HEK293 (cell line): ENCODE data around the gene RPUSD1.

Experiments
- RBAK ChIP-seq: fragments of 450-650 bp; formaldehyde crosslinking; IDR thresholded peaks from 2 replicates; pipeline ENCODE4 v1.5.1; 2016; ENCODE audit warnings: missing biosample characterization, missing genetic modification characterization
- ZNF121 ChIP-seq: fragments of 450-650 bp; formaldehyde crosslinking; IDR thresholded peaks from 2 replicates; pipeline ENCODE4 v1.5.1; 2016; ENCODE audit warnings: missing biosample characterization, missing genetic modification characterization
- ZNF350 ChIP-seq: fragments of 450-650 bp; formaldehyde crosslinking; IDR thresholded peaks from 2 replicates; pipeline ENCODE4 v1.5.0; 2017; ENCODE audit warnings: missing biosample characterization, mild to moderate bottlenecking, missing genetic modification characterization
- ZNF501 ChIP-seq: fragments of 450-650 bp; formaldehyde crosslinking; IDR thresholded peaks from 2 replicates; pipeline ENCODE4 v1.5.1; 2016; ENCODE audit warnings: missing biosample characterization, missing genetic modification characterization
- ZNF558 ChIP-seq: fragments of 450-650 bp; formaldehyde crosslinking; IDR thresholded peaks from 2 replicates; pipeline ENCODE4 v1.5.1; 2016; ENCODE audit warnings: missing biosample characterization, missing genetic modification characterization
- ZNF585B ChIP-seq: fragments of 450-650 bp; formaldehyde crosslinking; IDR thresholded peaks from 2 replicates; pipeline ENCODE4 v1.5.1; 2016; ENCODE audit warnings: missing biosample characterization, missing genetic modification characterization
- TF ChIP-seq, protein P1 (sequence below): fragments of 450-650 bp; formaldehyde crosslinking; IDR thresholded peaks from 2 replicates; pipeline ENCODE4 v1.5.1; 2016; ENCODE audit warnings: missing biosample characterization, missing genetic modification characterization
- TF ChIP-seq, protein P2 (sequence below): fragments of 450-650 bp; formaldehyde crosslinking; IDR thresholded peaks from 2 replicates; pipeline ENCODE4 v1.5.1; 2016; ENCODE audit warnings: missing biosample characterization, missing genetic modification characterization, low read depth
- TF ChIP-seq, protein P3 (sequence below): fragments of 450-650 bp; formaldehyde crosslinking; IDR thresholded peaks from 2 replicates; pipeline ENCODE4 v1.5.1; 2016; ENCODE audit warnings: missing biosample characterization, missing genetic modification characterization
- TF ChIP-seq, protein P4 (sequence below): fragments of 450-650 bp; formaldehyde crosslinking; IDR thresholded peaks from 2 replicates; pipeline ENCODE4 v1.5.1; 2017; ENCODE audit warnings: missing biosample characterization, missing genetic modification characterization

DNA sequence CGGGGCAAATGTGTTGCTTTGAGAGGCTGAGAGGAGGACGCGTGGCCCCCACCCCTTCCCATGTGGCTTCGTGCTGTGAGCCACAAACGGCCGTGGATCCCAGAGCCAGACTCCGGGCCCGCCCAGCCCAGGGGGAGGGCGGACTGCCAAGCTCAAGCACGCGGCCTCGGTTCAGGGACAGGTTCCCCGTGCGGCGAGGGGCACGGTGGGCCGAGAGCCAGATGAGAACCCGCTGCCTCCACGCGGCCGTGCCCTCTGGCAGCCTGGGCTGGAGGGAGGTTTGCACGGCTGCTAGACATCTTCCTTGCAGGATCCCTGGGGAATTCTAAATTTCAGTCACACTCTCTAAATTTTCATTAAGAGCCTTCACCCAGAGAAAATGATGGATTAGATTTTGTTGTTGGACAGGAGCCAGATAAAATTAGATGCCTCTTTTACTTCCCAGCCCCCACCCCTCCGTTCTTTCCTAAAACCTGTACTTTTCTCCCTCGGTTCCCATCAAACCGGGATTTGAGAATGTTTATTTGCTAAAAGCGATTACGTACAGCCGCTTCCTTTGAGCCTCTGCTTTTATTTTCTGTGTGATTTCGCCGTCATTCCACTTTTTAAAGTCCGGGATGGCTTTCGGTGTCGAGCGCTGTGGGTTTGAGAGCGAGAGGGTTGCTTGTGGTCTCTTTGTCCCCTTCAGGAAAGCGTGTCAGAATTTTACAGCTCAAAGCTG is 37.3 kb upstream of the RPUSD1 start:
- TF ChIP-seq, protein P1, sequence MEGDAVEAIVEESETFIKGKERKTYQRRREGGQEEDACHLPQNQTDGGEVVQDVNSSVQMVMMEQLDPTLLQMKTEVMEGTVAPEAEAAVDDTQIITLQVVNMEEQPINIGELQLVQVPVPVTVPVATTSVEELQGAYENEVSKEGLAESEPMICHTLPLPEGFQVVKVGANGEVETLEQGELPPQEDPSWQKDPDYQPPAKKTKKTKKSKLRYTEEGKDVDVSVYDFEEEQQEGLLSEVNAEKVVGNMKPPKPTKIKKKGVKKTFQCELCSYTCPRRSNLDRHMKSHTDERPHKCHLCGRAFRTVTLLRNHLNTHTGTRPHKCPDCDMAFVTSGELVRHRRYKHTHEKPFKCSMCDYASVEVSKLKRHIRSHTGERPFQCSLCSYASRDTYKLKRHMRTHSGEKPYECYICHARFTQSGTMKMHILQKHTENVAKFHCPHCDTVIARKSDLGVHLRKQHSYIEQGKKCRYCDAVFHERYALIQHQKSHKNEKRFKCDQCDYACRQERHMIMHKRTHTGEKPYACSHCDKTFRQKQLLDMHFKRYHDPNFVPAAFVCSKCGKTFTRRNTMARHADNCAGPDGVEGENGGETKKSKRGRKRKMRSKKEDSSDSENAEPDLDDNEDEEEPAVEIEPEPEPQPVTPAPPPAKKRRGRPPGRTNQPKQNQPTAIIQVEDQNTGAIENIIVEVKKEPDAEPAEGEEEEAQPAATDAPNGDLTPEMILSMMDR (tag by site-specific recombination) = no peak
- no peak for TF ChIP-seq ZNF350 (tag by site-specific recombination)
- no peak for TF ChIP-seq ZNF501 (tag by site-specific recombination)
- TF ChIP-seq, protein P2, sequence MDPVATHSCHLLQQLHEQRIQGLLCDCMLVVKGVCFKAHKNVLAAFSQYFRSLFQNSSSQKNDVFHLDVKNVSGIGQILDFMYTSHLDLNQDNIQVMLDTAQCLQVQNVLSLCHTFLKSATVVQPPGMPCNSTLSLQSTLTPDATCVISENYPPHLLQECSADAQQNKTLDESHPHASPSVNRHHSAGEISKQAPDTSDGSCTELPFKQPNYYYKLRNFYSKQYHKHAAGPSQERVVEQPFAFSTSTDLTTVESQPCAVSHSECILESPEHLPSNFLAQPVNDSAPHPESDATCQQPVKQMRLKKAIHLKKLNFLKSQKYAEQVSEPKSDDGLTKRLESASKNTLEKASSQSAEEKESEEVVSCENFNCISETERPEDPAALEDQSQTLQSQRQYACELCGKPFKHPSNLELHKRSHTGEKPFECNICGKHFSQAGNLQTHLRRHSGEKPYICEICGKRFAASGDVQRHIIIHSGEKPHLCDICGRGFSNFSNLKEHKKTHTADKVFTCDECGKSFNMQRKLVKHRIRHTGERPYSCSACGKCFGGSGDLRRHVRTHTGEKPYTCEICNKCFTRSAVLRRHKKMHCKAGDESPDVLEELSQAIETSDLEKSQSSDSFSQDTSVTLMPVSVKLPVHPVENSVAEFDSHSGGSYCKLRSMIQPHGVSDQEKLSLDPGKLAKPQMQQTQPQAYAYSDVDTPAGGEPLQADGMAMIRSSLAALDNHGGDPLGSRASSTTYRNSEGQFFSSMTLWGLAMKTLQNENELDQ (tag by site-specific recombination) = no peak
- no peak for TF ChIP-seq RBAK (tag by site-specific recombination)
- TF ChIP-seq ZNF121 = no peak
- TF ChIP-seq, protein P3, sequence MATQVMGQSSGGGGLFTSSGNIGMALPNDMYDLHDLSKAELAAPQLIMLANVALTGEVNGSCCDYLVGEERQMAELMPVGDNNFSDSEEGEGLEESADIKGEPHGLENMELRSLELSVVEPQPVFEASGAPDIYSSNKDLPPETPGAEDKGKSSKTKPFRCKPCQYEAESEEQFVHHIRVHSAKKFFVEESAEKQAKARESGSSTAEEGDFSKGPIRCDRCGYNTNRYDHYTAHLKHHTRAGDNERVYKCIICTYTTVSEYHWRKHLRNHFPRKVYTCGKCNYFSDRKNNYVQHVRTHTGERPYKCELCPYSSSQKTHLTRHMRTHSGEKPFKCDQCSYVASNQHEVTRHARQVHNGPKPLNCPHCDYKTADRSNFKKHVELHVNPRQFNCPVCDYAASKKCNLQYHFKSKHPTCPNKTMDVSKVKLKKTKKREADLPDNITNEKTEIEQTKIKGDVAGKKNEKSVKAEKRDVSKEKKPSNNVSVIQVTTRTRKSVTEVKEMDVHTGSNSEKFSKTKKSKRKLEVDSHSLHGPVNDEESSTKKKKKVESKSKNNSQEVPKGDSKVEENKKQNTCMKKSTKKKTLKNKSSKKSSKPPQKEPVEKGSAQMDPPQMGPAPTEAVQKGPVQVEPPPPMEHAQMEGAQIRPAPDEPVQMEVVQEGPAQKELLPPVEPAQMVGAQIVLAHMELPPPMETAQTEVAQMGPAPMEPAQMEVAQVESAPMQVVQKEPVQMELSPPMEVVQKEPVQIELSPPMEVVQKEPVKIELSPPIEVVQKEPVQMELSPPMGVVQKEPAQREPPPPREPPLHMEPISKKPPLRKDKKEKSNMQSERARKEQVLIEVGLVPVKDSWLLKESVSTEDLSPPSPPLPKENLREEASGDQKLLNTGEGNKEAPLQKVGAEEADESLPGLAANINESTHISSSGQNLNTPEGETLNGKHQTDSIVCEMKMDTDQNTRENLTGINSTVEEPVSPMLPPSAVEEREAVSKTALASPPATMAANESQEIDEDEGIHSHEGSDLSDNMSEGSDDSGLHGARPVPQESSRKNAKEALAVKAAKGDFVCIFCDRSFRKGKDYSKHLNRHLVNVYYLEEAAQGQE = no peak
- TF ChIP-seq ZNF558 (tag by site-specific recombination) = no peak
- TF ChIP-seq, protein P4, sequence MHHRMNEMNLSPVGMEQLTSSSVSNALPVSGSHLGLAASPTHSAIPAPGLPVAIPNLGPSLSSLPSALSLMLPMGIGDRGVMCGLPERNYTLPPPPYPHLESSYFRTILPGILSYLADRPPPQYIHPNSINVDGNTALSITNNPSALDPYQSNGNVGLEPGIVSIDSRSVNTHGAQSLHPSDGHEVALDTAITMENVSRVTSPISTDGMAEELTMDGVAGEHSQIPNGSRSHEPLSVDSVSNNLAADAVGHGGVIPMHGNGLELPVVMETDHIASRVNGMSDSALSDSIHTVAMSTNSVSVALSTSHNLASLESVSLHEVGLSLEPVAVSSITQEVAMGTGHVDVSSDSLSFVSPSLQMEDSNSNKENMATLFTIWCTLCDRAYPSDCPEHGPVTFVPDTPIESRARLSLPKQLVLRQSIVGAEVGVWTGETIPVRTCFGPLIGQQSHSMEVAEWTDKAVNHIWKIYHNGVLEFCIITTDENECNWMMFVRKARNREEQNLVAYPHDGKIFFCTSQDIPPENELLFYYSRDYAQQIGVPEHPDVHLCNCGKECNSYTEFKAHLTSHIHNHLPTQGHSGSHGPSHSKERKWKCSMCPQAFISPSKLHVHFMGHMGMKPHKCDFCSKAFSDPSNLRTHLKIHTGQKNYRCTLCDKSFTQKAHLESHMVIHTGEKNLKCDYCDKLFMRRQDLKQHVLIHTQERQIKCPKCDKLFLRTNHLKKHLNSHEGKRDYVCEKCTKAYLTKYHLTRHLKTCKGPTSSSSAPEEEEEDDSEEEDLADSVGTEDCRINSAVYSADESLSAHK (tag by site-specific recombination) = no peak
- no peak for TF ChIP-seq ZNF585B
